ENCODE results near the gene TNS4.

- TF ChIP-seq POLR2A (IDR thresholded peaks at IDR 0.05; ENCODE audit: low read length) (no peak), GATA1 (IDR thresholded peaks at IDR 0.05; ENCODE audit: low read depth, low read length) (no peak)
Observed at GRCh38 chr17:40545660-40546059, 44.2 kb upstream of the TNS4 start.

Measured in erythroblast (primary cell).